Vagina (tissue), 2 donors: Measurements from ENCODE around the gene IL6R. TPM values are rescaled to one million over a fixed set of nuclear protein-coding genes. Genes with fewer than 3 reads are reported as not detected.

Experiments used
- DNase-seq, 2 donors: peaks; one replicate each; pipeline ENCODE4 v3.0.0-alpha.2; 2017; ENCODE audit errors: extremely low spot score in 2 of 2
- H3K27ac ChIP-seq: fragments of 200-600 bp; sonication (generic); one replicate; pipeline ENCODE4 v1.5.1; 2019
- H3K27me3 ChIP-seq: fragments of 200-600 bp; sonication (generic); one replicate; pipeline ENCODE4 v1.5.1; 2019
- H3K36me3 ChIP-seq, 2 donors: fragments of 200-600 bp; sonication (generic); one replicate each; pipeline ENCODE4 v1.5.1; 2017 to 2019
- H3K4me1 ChIP-seq: fragments of 200-600 bp; sonication (generic); one replicate; pipeline ENCODE4 v1.5.1; 2019
- H3K4me3 ChIP-seq, 2 donors: fragments of 200-600 bp; sonication (generic); 1 replicate in 1 of 2; 2 replicates in 1 of 2; pipeline ENCODE4 v1.5.1; 2016 to 2019
- H3K9me3 ChIP-seq: fragments of 200-600 bp; sonication (generic); one replicate; pipeline ENCODE4 v1.5.1; 2019
- CTCF ChIP-seq, 3 experiments: fragments of 450-650 bp in 2 of 3; fragments of 200-600 bp in 1 of 3; sonication (generic) in 1 of 3; IDR thresholded peaks; one replicate each; pipeline ENCODE4 v1.5.1; 2017 to 2019; ENCODE audit warnings: antibody characterized with exemption in 3 of 3, mild to moderate bottlenecking in 2 of 3, moderate library complexity in 2 of 3
- POLR2A ChIP-seq, 2 donors: fragments of 450-650 bp; IDR thresholded peaks; one replicate each; pipeline ENCODE4 v1.6.1; 2017; ENCODE audit warnings: antibody characterized with exemption in 2 of 2, mild to moderate bottlenecking in 2 of 2, moderate library complexity in 2 of 2
- POLR2AphosphoS5 ChIP-seq, 2 donors: sonication (generic); formaldehyde crosslinking; IDR thresholded peaks; one replicate each; pipeline ENCODE4 v1.9.0; 2017; ENCODE audit warnings: antibody characterized with exemption in 2 of 2, mild to moderate bottlenecking in 2 of 2, low read depth in 1 of 2; ENCODE audit not compliant: insufficient read depth in 1 of 2
- intact Hi-C: fragments of 100-400 bp; cut with DNase I; formaldehyde crosslinking; loops from one replicate; pipeline ENCODE4 v1.15.1; 2023
- total RNA-seq: library from RNA; depleted of rRNA; stranded (reverse); fragments of >200 nt; gene quantifications from one replicate; pipeline ENCODE4 v1.2.3, GENCODE V29; 2016

Gene IL6R
- total RNA-seq, 1 donor from 2014 or later: 50.8 TPM

DNA sequence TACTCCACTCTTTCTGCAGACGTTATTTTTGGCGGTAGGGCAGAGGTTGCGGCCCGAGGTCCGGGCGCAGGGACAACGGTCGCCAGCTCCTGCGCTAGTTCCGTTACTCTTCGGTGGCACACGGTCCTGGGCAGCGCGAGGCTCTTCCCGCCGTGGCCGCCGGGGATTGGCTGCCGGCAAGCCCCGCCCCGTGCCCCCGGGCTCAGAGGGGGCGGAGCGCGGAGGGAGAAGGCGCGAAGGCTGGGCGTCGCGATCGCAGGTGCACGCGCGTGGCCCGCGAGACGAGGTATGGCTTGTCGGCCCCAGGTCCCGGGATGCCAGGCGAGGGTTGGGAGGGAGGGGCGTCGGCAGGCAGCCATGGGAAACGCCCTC, 97.6 kb downstream of the IL6R start:
- DNase-seq: no peak
- Histone ChIP-seq H3K27me3 (peaks cover 15% of the 10 kb centered on the region), H3K4me3 (peak overlapping the region; percentile 40 to 59), H3K27ac (no peak overlapping the region), H3K9me3 (no peaks in the 10 kb centered on the region), H3K4me1 (peaks cover 16% of the 10 kb centered on the region), H3K36me3 (no peaks in the 10 kb centered on the region)
- TF ChIP-seq CTCF (IDR thresholded peaks at IDR 0.05) (no peak), POLR2AphosphoS5 (IDR thresholded peaks at IDR 0.05; ENCODE audit: insufficient read depth in 1 of 2, low read depth in 1 of 2) (peak in 1 of 2 donors; percentile 7)
- intact Hi-C loops: loop anchor here (5.0 kb wide), 1 partner anchor 1940 kb away; no protein-coding TSS in a partner anchor

DNA sequence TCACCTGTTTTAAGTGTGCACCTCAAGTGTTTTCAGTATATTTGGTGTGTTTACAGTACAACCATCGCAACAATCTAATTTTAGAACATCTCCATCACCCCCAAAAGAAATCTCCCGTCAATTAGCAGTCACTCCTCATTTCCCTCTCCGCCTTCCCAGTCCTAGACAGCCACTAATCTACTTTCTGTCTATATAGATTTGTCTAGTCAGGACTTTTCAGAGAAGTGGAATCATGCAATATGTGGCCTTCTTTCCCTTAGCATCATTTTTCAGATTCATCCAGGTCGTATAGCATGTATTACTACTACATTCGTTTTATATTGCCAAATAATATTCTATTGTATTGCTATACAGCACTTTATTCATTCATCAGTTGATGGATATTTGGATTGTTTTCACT, 98.8 kb downstream of the IL6R start:
- intact Hi-C loops: loop anchor here (5.0 kb wide), 1 partner anchor 1938 kb away; no protein-coding TSS in a partner anchor
- H3K9me3 ChIP-seq: no peaks in the 10 kb centered on the region
- H3K27me3 ChIP-seq: peaks cover 15% of the 10 kb centered on the region
- H3K4me3 ChIP-seq: no peak overlapping the region
- TF ChIP-seq POLR2A (IDR thresholded peaks at IDR 0.05) (no peak), CTCF (IDR thresholded peaks at IDR 0.05) (no peak), POLR2AphosphoS5 (IDR thresholded peaks at IDR 0.05; ENCODE audit: insufficient read depth in 1 of 2, low read depth in 1 of 2) (no peak)
- no peak overlapping the region for H3K27ac ChIP-seq
- no peaks in the 10 kb centered on the region for H3K36me3 ChIP-seq
- peaks cover 16% of the 10 kb centered on the region for H3K4me1 ChIP-seq
- no peak for DNase-seq

- TF ChIP-seq POLR2A (IDR thresholded peaks at IDR 0.05): no peak
- TF ChIP-seq POLR2AphosphoS5 (IDR thresholded peaks at IDR 0.05; ENCODE audit: insufficient read depth in 1 of 2, low read depth in 1 of 2): no peak
- TF ChIP-seq CTCF (IDR thresholded peaks at IDR 0.05): no peak
- intact Hi-C loops: no loop called here
- H3K9me3 ChIP-seq: no peaks in the 10 kb centered on the region
- no peak overlapping the region for H3K4me3 ChIP-seq
- no peaks in the 10 kb centered on the region for H3K4me1 ChIP-seq
- no peak for DNase-seq
- H3K27me3 ChIP-seq: peaks cover 4% of the 10 kb centered on the region
- no peak overlapping the region for H3K27ac ChIP-seq
- H3K36me3 ChIP-seq: no peaks in the 10 kb centered on the region
Measured at GRCh38 chr1:154512760-154513159, 107.6 kb downstream of the IL6R start.

DNA sequence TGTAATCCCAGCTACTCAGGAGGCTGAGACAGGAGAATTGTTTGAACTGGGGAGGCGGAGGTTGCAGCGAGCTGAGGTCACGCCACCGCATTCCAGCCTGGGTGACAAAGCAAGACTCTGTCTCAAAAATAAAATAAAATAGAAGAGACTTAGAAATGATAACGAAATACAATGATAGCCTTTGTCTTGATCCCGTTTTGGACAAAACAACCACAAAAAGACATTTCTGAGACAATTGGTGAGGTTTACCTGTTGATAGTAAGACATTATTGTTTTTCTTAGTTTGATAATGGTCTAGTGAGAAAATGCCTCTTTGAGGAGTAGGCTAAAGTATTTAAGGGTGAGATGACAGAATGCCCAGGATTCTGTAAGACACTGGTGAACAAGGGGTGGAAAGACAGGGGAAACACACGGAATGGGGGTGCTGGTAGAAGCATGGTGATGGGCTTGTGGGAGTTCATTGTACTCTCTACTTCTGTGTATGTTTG, 109.0 kb downstream of the IL6R start:
- H3K27me3 ChIP-seq: peaks cover 4% of the 10 kb centered on the region
- no peak overlapping the region for H3K27ac ChIP-seq
- H3K9me3 ChIP-seq: no peaks in the 10 kb centered on the region
- DNase-seq: no peak
- no peaks in the 10 kb centered on the region for H3K36me3 ChIP-seq
- no peak for TF ChIP-seq CTCF (IDR thresholded peaks at IDR 0.05)
- TF ChIP-seq POLR2A (IDR thresholded peaks at IDR 0.05): no peak
- TF ChIP-seq POLR2AphosphoS5 (IDR thresholded peaks at IDR 0.05; ENCODE audit: insufficient read depth in 1 of 2, low read depth in 1 of 2): no peak
- H3K4me1 ChIP-seq: no peaks in the 10 kb centered on the region
- intact Hi-C loops: no loop called here
- no peak overlapping the region for H3K4me3 ChIP-seq

DNA sequence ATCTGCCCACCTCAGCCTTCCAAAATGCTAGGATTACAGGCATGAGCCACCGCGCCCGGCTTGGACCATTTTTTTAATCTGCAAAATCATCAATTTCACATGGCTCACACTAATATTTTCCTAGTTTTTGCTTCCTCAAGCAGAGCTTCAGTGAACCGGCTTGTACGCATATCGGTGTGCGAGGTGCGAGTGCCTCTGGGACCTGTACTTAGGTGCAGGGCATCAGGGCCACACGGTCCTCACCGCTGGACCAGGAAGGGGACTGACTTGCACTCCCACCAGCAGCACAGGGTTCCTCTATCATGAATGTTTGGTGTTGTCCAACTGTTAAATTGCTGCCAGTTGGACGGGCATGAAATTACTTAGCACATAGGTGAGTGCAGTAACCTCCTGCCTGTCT, 112.5 kb downstream of the IL6R start:
- H3K9me3 ChIP-seq: no peaks in the 10 kb centered on the region
- no peaks in the 10 kb centered on the region for H3K27me3 ChIP-seq
- no peak overlapping the region for H3K27ac ChIP-seq
- peaks cover 10% of the 10 kb centered on the region for H3K4me1 ChIP-seq
- no peak for DNase-seq
- H3K36me3 ChIP-seq: no peaks in the 10 kb centered on the region
- no peak overlapping the region for H3K4me3 ChIP-seq
- no peak for TF ChIP-seq CTCF (IDR thresholded peaks at IDR 0.05)
- no peak for TF ChIP-seq POLR2A (IDR thresholded peaks at IDR 0.05)
- no peak for TF ChIP-seq POLR2AphosphoS5 (IDR thresholded peaks at IDR 0.05; ENCODE audit: insufficient read depth in 1 of 2, low read depth in 1 of 2)
- intact Hi-C loops: no loop called here

Other genes starting within 250 kb of the IL6R start
- 138 TPM for gene TPM3, start 213.2 kb upstream of the IL6R start, total RNA-seq
- not detected for gene CFAP141, start 199.0 kb upstream of the IL6R start, total RNA-seq
- gene UBAP2L, start 184.4 kb upstream of the IL6R start, total RNA-seq: 75.9 TPM
- gene HAX1, start 132.7 kb upstream of the IL6R start, total RNA-seq: 80.3 TPM
- not detected for gene AQP10, start 84.2 kb upstream of the IL6R start, total RNA-seq
- gene ATP8B2, start 79.8 kb upstream of the IL6R start, total RNA-seq: 65.1 TPM
- 4.9 TPM for gene TDRD10, start 96.9 kb downstream of the IL6R start, total RNA-seq
- 23.8 TPM for gene SHE, start 97.1 kb downstream of the IL6R start, total RNA-seq
- 17.9 TPM for gene UBE2Q1, start 153.3 kb downstream of the IL6R start, total RNA-seq
- 0.74 TPM for gene CHRNB2, start 162.4 kb downstream of the IL6R start, total RNA-seq
- gene ADAR, start 202.8 kb downstream of the IL6R start, total RNA-seq: 92.1 TPM